Measurements from ENCODE around the gene CDYL. TPM values are rescaled to one million over a fixed set of nuclear protein-coding genes. Genes with fewer than 3 reads are reported as not detected.

Gene CDYL
- total RNA-seq, 1 experiment from 2014 or later, result 4.2 TPM

DNA sequence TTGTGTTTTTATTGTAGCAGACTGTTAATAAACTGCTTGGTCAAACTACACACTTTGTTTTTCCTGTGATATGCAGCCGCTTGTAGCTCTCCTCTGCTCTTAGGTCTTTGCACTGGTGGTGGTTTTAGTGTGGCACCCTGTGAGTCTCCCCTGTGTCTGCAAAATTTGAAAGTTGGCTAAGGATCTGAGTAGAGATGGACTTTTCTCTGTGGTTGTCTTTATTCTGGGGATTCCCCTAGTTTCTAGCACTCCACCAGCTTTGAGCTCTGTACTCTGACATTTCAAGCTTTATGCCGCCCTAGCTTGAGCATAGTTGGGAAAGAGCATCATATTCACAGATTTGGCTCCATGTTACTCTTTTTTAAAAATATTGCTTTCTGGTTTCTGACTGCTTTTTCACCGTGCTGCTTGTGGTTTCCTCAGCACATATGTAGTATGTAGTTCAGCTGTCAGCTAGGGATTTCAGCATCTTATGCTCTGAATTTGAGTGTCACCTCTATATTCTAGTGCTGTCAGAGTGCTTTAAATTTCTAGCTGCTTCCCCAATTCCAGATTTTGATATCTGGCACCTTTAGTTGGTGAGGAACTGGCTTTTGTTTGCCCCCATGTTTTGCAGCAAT lies 25.4 kb downstream of the CDYL start:
- no peak overlapping the region for H3K27ac ChIP-seq (ENCODE audit: low read length)
- H3K4me2 ChIP-seq (ENCODE audit: low read depth, low read length, poor library complexity, severe bottlenecking), result no peak overlapping the region

DNA sequence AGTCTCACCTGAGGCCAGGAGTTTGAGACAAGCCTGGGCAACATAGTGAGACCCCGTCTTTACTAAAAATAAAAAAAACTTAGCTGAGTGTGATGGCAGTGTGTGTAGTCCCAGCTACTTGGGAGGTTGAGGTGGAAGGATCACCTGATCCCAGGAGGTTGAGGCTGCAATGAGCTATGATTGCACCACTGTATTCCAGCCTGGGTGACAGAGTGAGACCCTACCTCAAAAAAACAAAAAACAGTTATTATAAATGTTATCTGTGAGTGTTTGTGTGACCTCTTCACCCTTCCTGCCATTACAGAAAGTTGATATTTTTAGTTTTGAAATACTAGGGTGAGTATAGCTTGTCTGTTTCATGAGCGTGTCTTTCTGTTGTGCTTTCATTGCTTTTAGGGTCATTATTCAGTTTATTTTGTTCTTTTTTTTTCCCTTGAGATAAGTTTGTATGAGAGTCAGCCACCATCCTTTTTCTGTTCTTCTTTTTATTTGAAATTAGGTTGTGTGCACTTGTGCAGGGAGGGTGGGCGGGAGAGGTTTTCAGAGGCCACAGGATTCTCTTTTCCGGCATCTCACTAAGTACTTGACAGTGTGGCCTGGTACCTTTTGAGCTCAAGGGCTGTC lies 26.2 kb downstream of the CDYL start:
- no peaks in the 10 kb centered on the region for H3K27me3 ChIP-seq (ENCODE audit: low read length)
- H3K79me2 ChIP-seq (ENCODE audit: low read length), result no peaks in the 10 kb centered on the region
- H3K4me1 ChIP-seq (ENCODE audit: low read length), result no peaks in the 10 kb centered on the region
- H3K27ac ChIP-seq (ENCODE audit: low read length), result no peak overlapping the region
- peaks cover 33% of the 10 kb centered on the region for H4K20me1 ChIP-seq (ENCODE audit: insufficient read depth, low read depth, low read length)
- no peak for DNase-seq
- no peak overlapping the region for H2AFZ ChIP-seq (ENCODE audit: low read length)
- H3K9ac ChIP-seq (ENCODE audit: low read length), result no peak overlapping the region
- H3K36me3 ChIP-seq (ENCODE audit: insufficient read depth, low read length), result no peaks in the 10 kb centered on the region
- H3K9me3 ChIP-seq (ENCODE audit: low read length), result no peaks in the 10 kb centered on the region
- H3K4me2 ChIP-seq (ENCODE audit: low read depth, low read length, poor library complexity, severe bottlenecking), result no peak overlapping the region
- H3K4me3 ChIP-seq (ENCODE audit: low read length), result no peak overlapping the region
- H3K9me2 ChIP-seq (replicated peaks; ENCODE audit: insufficient read depth, low read length), result no peaks in the 10 kb centered on the region

More for the DNA sequence above, 25.4 kb downstream of the CDYL start:
- Histone ChIP-seq H3K9me2 (replicated peaks; ENCODE audit: insufficient read depth, low read length) (no peaks in the 10 kb centered on the region), H2AFZ (ENCODE audit: low read length) (no peak overlapping the region), H3K9ac (ENCODE audit: low read length) (no peak overlapping the region), H3K4me3 (ENCODE audit: low read length) (no peak overlapping the region), H3K36me3 (ENCODE audit: insufficient read depth, low read length) (no peaks in the 10 kb centered on the region), H4K20me1 (ENCODE audit: insufficient read depth, low read depth, low read length) (peaks cover 33% of the 10 kb centered on the region), H3K79me2 (ENCODE audit: low read length) (no peaks in the 10 kb centered on the region), H3K9me3 (ENCODE audit: low read length) (no peaks in the 10 kb centered on the region), H3K4me1 (ENCODE audit: low read length) (no peaks in the 10 kb centered on the region), H3K27me3 (ENCODE audit: low read length) (no peaks in the 10 kb centered on the region)
- DNase-seq, result no peak

DNA sequence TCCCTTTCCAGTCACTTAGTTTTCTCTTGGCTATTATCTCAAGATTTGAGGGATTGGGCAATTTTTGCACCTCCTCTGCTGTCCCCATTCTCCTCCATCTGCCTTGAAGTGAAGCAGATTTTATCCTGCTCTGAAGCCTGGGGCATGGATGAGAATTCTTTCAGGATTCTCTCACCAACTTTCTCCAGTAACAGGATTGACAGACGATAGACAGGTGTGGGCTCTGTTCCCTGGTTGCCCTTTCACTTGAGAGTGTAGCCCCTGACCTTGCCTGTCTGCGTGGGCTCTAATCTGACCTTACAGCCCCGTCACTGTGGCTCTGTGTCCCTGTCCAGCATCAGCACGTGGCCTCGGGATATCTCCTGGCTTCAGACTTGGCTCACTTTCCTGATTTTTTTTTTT lies 27.1 kb downstream of the CDYL start:
- no peaks in the 10 kb centered on the region for H3K27me3 ChIP-seq (ENCODE audit: low read length)
- H3K79me2 ChIP-seq (ENCODE audit: low read length), result no peaks in the 10 kb centered on the region
- no peak for DNase-seq
- peaks cover 37% of the 10 kb centered on the region for H4K20me1 ChIP-seq (ENCODE audit: insufficient read depth, low read depth, low read length)
- no peak overlapping the region for H3K9ac ChIP-seq (ENCODE audit: low read length)
- no peak overlapping the region for H3K27ac ChIP-seq (ENCODE audit: low read length)
- H3K9me3 ChIP-seq (ENCODE audit: low read length), result no peaks in the 10 kb centered on the region
- no peak overlapping the region for H3K4me3 ChIP-seq (ENCODE audit: low read length)
- no peak overlapping the region for H2AFZ ChIP-seq (ENCODE audit: low read length)
- no peaks in the 10 kb centered on the region for H3K9me2 ChIP-seq (replicated peaks; ENCODE audit: insufficient read depth, low read length)
- no peaks in the 10 kb centered on the region for H3K36me3 ChIP-seq (ENCODE audit: insufficient read depth, low read length)
- H3K4me1 ChIP-seq (ENCODE audit: low read length), result no peaks in the 10 kb centered on the region
- no peak overlapping the region for H3K4me2 ChIP-seq (ENCODE audit: low read depth, low read length, poor library complexity, severe bottlenecking)

DNA sequence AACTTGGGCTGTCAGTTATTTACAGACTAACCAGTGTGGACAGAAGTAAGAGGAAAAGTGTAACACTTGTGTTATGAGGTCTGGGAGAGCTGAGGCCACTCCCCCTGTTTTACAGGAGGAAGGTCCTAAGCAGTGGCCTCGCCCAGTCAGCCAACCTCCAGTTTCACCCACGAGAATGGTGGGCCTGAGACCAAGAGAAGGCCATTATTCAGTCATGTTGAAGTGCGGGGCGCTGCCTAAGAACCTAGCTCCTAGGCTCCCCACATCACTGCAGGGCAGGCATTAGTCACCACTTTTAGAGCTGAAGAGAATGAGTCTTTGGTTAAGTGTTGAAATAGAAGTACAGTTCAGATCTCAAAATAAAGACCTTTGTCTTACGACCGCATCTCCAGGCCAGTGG lies 27.9 kb downstream of the CDYL start:
- no peak overlapping the region for H3K27ac ChIP-seq (ENCODE audit: low read length)
- no peak overlapping the region for H2AFZ ChIP-seq (ENCODE audit: low read length)
- H3K9me2 ChIP-seq (replicated peaks; ENCODE audit: insufficient read depth, low read length), result no peaks in the 10 kb centered on the region
- H3K27me3 ChIP-seq (ENCODE audit: low read length), result no peaks in the 10 kb centered on the region
- no peaks in the 10 kb centered on the region for H3K4me1 ChIP-seq (ENCODE audit: low read length)
- no peak overlapping the region for H3K4me2 ChIP-seq (ENCODE audit: low read depth, low read length, poor library complexity, severe bottlenecking)
- H3K79me2 ChIP-seq (ENCODE audit: low read length), result no peaks in the 10 kb centered on the region
- H4K20me1 ChIP-seq (ENCODE audit: insufficient read depth, low read depth, low read length), result peaks cover 37% of the 10 kb centered on the region
- no peak overlapping the region for H3K4me3 ChIP-seq (ENCODE audit: low read length)
- H3K36me3 ChIP-seq (ENCODE audit: insufficient read depth, low read length), result no peaks in the 10 kb centered on the region
- no peak for DNase-seq
- H3K9ac ChIP-seq (ENCODE audit: low read length), result no peak overlapping the region
- no peaks in the 10 kb centered on the region for H3K9me3 ChIP-seq (ENCODE audit: low read length)

DNA sequence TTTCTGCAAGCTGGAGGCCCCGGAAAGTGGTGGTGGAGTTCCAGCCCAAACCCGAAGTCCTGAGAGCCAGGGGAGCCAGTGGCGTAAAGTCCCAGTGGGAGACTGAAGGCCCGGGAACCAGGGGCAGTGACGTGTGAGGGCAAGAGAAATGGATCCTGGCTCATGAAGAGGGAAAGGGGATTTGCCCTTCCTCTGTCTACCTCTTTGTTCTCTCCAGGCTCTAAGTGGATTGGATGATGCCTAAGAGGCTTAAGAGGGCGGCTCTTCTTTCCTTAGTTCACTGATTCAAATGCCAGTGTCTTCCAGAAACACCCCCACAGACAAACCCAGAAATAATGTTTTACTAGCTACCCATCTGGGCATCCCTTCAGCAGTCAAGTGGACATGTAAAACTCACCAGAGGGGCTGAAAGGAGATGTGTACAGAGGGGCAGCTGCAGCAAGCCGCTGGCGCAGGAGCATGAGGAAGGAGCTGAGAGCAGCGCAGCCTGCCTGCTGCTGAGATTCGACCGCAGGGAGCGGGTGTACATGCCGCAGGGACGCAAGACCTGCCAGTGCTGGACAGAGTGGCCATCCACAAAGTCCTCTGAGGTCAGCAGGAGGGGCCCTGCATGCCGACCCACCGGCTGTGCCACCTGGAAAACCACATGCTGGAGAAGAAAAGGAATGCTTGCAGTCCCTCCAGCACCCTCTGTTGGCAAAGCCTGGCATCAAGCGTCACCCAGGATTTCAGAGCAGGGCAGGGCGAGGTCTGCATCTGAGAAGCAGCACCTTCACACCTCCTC lies 29.5 kb downstream of the CDYL start:
- H3K4me1 ChIP-seq (ENCODE audit: low read length), result no peaks in the 10 kb centered on the region
- no peak overlapping the region for H2AFZ ChIP-seq (ENCODE audit: low read length)
- no peak overlapping the region for H3K9ac ChIP-seq (ENCODE audit: low read length)
- H3K4me2 ChIP-seq (ENCODE audit: low read depth, low read length, poor library complexity, severe bottlenecking), result no peak overlapping the region
- peak; percentile 57 for DNase-seq
- H3K27ac ChIP-seq (ENCODE audit: low read length), result no peak overlapping the region
- H3K79me2 ChIP-seq (ENCODE audit: low read length), result no peaks in the 10 kb centered on the region
- H3K9me2 ChIP-seq (replicated peaks; ENCODE audit: insufficient read depth, low read length), result no peaks in the 10 kb centered on the region
- H3K27me3 ChIP-seq (ENCODE audit: low read length), result no peaks in the 10 kb centered on the region
- H3K4me3 ChIP-seq (ENCODE audit: low read length), result no peak overlapping the region
- H3K9me3 ChIP-seq (ENCODE audit: low read length), result no peaks in the 10 kb centered on the region
- H4K20me1 ChIP-seq (ENCODE audit: insufficient read depth, low read depth, low read length), result peaks cover 38% of the 10 kb centered on the region
- no peaks in the 10 kb centered on the region for H3K36me3 ChIP-seq (ENCODE audit: insufficient read depth, low read length)

DNA sequence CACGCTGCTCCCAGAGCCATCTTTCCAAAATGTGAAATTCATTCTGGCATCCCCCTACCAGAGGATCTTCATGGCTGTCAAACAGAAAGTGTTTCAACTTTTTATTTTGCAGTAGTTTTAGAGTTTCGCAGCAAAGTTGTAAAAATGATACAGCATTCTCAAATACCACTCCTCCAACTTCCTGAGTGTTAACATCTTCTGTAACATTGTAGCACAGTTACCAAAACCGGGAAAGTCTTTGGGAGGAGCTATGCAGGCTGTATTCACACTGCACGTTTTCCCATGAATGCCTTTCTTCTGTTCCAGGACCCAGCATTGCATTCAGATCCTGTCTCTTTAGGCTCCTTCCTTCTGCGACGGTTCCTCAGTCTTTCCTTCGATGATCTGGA lies 30.1 kb downstream of the CDYL start:
- H3K4me1 ChIP-seq (ENCODE audit: low read length), result no peaks in the 10 kb centered on the region
- H3K9me3 ChIP-seq (ENCODE audit: low read length), result no peaks in the 10 kb centered on the region

DNA sequence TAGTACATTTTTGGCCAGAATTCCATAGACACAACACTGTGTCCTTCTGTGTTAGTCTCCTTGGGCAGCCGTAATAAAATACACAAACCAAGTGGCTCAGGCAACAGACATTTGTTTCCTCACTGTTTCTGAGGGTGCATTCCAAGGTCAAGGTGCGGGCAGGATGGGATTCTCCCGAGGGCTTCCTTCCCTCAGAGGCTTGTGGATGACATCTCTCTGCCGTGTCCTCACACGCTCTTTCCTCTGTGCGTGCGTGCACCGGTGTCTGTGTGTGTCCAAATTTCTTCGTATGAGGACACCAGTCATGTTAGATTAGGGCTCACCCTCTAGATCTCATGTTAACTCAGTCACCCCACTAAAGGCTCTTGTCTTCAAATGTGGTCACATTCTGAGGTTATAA lies 30.6 kb downstream of the CDYL start:
- Histone ChIP-seq H3K9me2 (replicated peaks; ENCODE audit: insufficient read depth, low read length) (no peaks in the 10 kb centered on the region), H3K27me3 (ENCODE audit: low read length) (no peaks in the 10 kb centered on the region), H3K79me2 (ENCODE audit: low read length) (no peaks in the 10 kb centered on the region), H3K27ac (ENCODE audit: low read length) (no peak overlapping the region), H2AFZ (ENCODE audit: low read length) (no peak overlapping the region), H3K36me3 (ENCODE audit: insufficient read depth, low read length) (no peaks in the 10 kb centered on the region), H4K20me1 (ENCODE audit: insufficient read depth, low read depth, low read length) (peaks cover 29% of the 10 kb centered on the region; the same call in 1 of the 2 replicates), H3K4me2 (ENCODE audit: low read depth, low read length, poor library complexity, severe bottlenecking) (no peak overlapping the region), H3K9ac (ENCODE audit: low read length) (no peak overlapping the region), H3K4me3 (ENCODE audit: low read length) (no peak overlapping the region), H3K9me3 (ENCODE audit: low read length) (no peaks in the 10 kb centered on the region), H3K4me1 (ENCODE audit: low read length) (no peaks in the 10 kb centered on the region)
- no peak for DNase-seq

More for the DNA sequence above, 30.1 kb downstream of the CDYL start:
- H3K27me3 ChIP-seq (ENCODE audit: low read length), result no peaks in the 10 kb centered on the region
- no peaks in the 10 kb centered on the region for H3K79me2 ChIP-seq (ENCODE audit: low read length)
- H3K9ac ChIP-seq (ENCODE audit: low read length), result no peak overlapping the region
- no peak for DNase-seq
- no peak overlapping the region for H2AFZ ChIP-seq (ENCODE audit: low read length)
- H3K27ac ChIP-seq (ENCODE audit: low read length), result no peak overlapping the region
- H3K9me2 ChIP-seq (replicated peaks; ENCODE audit: insufficient read depth, low read length), result no peaks in the 10 kb centered on the region
- no peak overlapping the region for H3K4me2 ChIP-seq (ENCODE audit: low read depth, low read length, poor library complexity, severe bottlenecking)
- peaks cover 34% of the 10 kb centered on the region for H4K20me1 ChIP-seq (ENCODE audit: insufficient read depth, low read depth, low read length)
- H3K36me3 ChIP-seq (ENCODE audit: insufficient read depth, low read length), result no peaks in the 10 kb centered on the region
- H3K4me3 ChIP-seq (ENCODE audit: low read length), result no peak overlapping the region

DNA sequence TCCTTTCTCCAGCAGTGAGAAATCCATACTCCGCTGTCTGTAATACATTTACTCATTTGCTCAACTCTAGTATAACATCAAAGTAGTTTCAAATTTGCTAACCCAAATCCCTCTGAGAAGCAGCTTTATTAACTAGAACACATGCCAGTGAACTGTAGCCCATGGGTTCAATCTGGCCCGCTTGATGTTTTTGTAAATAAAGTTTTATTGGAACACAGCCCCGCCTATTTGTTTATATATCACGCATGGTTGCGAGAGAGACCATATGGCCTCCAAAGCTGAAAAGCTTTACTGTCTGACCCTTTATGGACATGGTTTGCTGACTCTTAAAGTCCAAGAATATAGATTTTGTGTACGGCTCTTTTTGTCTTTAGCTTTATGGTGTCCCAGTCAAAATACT lies 32.2 kb downstream of the CDYL start:
- Histone ChIP-seq H4K20me1 (ENCODE audit: insufficient read depth, low read depth, low read length) (peaks cover 25% of the 10 kb centered on the region; the same call in 1 of the 2 replicates), H3K4me1 (ENCODE audit: low read length) (no peaks in the 10 kb centered on the region), H3K4me2 (ENCODE audit: low read depth, low read length, poor library complexity, severe bottlenecking) (no peak overlapping the region), H3K4me3 (ENCODE audit: low read length) (no peak overlapping the region), H3K9ac (ENCODE audit: low read length) (no peak overlapping the region), H3K36me3 (ENCODE audit: insufficient read depth, low read length) (no peaks in the 10 kb centered on the region), H3K27me3 (ENCODE audit: low read length) (no peaks in the 10 kb centered on the region), H3K27ac (ENCODE audit: low read length) (no peak overlapping the region), H3K9me3 (ENCODE audit: low read length) (no peaks in the 10 kb centered on the region), H2AFZ (ENCODE audit: low read length) (no peak overlapping the region), H3K9me2 (replicated peaks; ENCODE audit: insufficient read depth, low read length) (no peaks in the 10 kb centered on the region), H3K79me2 (ENCODE audit: low read length) (no peaks in the 10 kb centered on the region)
- DNase-seq, result no peak
